Spleen (tissue), 11 donors: ENCODE data around the gene HMGN4. TPM values are rescaled to one million over a fixed set of nuclear protein-coding genes. Genes with fewer than 3 reads are reported as not detected.
A peak's percentile ranks its signal among the peaks of the same experiment; 100 is the strongest.
"Not testable (repeated sequence)": the region's sequence is repeated elsewhere in the genome, so short reads cannot be mapped to it uniquely, and the experiment has no call there.

Experiments
- DNase-seq: peaks from one replicate; pipeline ENCODE4 v3.0.0-alpha.2; 2020
- H3K27ac ChIP-seq, 8 donors: fragments of 200-600 bp; sonication (generic) in 7 of 8; 1 replicate in 4 of 8; 2 replicates in 4 of 8; pipeline versions ENCODE4 v1.5.0 to v1.8.0; 2016 to 2021; ENCODE audit warnings: inconsistent platforms in 4 of 8, mild to moderate bottlenecking in 4 of 8, moderate library complexity in 1 of 8
- H3K27me3 ChIP-seq, 7 donors: fragments of 200-600 bp; sonication (generic) in 6 of 7; replicated peaks in 1 of 7; 1 replicate in 4 of 7; 2 replicates in 3 of 7; pipeline versions ENCODE4 v1.5.0 to v1.8.0; 2016 to 2021; ENCODE audit warnings: inconsistent platforms in 3 of 7, mild to moderate bottlenecking in 1 of 7
- H3K36me3 ChIP-seq, 6 donors: fragments of 200-600 bp; sonication (generic) in 5 of 6; 1 replicate in 4 of 6; 2 replicates in 2 of 6; pipeline versions ENCODE4 v1.5.0 to v1.8.0; 2016 to 2021; ENCODE audit warnings: inconsistent platforms in 2 of 6
- H3K4me1 ChIP-seq, 6 donors: fragments of 200-600 bp; sonication (generic) in 5 of 6; 1 replicate in 3 of 6; 2 replicates in 3 of 6; pipeline versions ENCODE4 v1.5.0 to v1.8.0; 2016 to 2021; ENCODE audit warnings: inconsistent platforms in 3 of 6
- H3K4me3 ChIP-seq, 8 donors: fragments of 200-600 bp; sonication (generic) in 7 of 8; 1 replicate in 4 of 8; 2 replicates in 4 of 8; pipeline versions ENCODE4 v1.5.0 to v1.8.0; 2016 to 2021; ENCODE audit warnings: inconsistent platforms in 4 of 8, mild to moderate bottlenecking in 4 of 8, moderate library complexity in 2 of 8
- H3K9me3 ChIP-seq, 8 donors: fragments of 200-600 bp; sonication (generic) in 7 of 8; 1 replicate in 4 of 8; 2 replicates in 4 of 8; pipeline versions ENCODE4 v1.5.0 to v1.8.0; 2016 to 2021; ENCODE audit warnings: inconsistent platforms in 4 of 8
- POLR2A ChIP-seq, 3 donors: fragments of 450-650 bp; IDR thresholded peaks; one replicate each; pipeline ENCODE4 v1.5.1; 2017; ENCODE audit warnings: antibody characterized with exemption in 3 of 3, mild to moderate bottlenecking in 1 of 3
- POLR2AphosphoS5 ChIP-seq, 3 donors: sonication (generic); formaldehyde crosslinking; IDR thresholded peaks; one replicate each; pipeline ENCODE4 v1.5.1; 2017; ENCODE audit warnings: antibody characterized with exemption in 3 of 3
- WGBS, 5 donors: extraction: QIAGEN DNeasy Blood & Tissue Kit in 3 of 5; methylation state at CpG; one replicate each; pipeline versions ENCODE4 v1.1.5 to v1.1.7; 2013 to 2018; 5-methylcytosine and 5-hydroxymethylcytosine counted together
- intact Hi-C: fragments of 100-400 bp; cut with DNase I; formaldehyde crosslinking; loops from one replicate; pipeline ENCODE4 v1.15.0; 2023; ENCODE audit warnings: low total_unique reads
- polyA plus RNA-seq, 3 donors: library from polyadenylated mRNA; stranded (reverse); fragments of 200-250 nt; gene quantifications; one replicate each; pipeline ENCODE4 v1.2.1, GENCODE V29; 2013
- total RNA-seq, 7 donors: library from RNA; depleted of rRNA in 3 of 7; stranded (reverse); fragments of >200 nt in 3 of 7; fragmentation: NEBNext Ultra II Directional in 4 of 7; extraction: Animal tissue kit (Norgen Biotek cat#: 25700) in 4 of 7; gene quantifications; one replicate each; pipeline versions ENCODE4 v1.1.0 to v1.2.1, GENCODE V29; 2016 to 2021
- TF ChIP-seq, protein P1 (sequence below), 11 experiments: fragments of 200-600 bp in 7 of 11; fragments of 450-650 bp in 4 of 11; sonication (generic) in 4 of 11; IDR thresholded peaks in 8 of 11; conservative IDR thresholded peaks in 3 of 11; 1 replicate in 7 of 11; 2 replicates in 4 of 11; pipeline versions ENCODE4 v1.4.0 to v1.8.0; 2016 to 2021; ENCODE audit warnings: antibody characterized with exemption in 11 of 11, inconsistent platforms in 4 of 11, mild to moderate bottlenecking in 1 of 11
- donor health status: healthy with polysubstance abuse.
- donor health status: DM: no; HTN: no; CAD: no; lungs with moderate emphysema.
- donor health status: DM: no; HTN: no; CAD: no.
- donor health status: Bipolar disorder and iron deficiency.
- donor health status: healthy.
- donor health status: DM: no; HTN: no; CAD: no.
- donor health status: DM: yes; HTN: yes; CAD: no.

The HMGN4 gene
- total and polyA plus RNA-seq, 10 donors = 33.3 to 68.4 (median 52.9) TPM

DNA sequence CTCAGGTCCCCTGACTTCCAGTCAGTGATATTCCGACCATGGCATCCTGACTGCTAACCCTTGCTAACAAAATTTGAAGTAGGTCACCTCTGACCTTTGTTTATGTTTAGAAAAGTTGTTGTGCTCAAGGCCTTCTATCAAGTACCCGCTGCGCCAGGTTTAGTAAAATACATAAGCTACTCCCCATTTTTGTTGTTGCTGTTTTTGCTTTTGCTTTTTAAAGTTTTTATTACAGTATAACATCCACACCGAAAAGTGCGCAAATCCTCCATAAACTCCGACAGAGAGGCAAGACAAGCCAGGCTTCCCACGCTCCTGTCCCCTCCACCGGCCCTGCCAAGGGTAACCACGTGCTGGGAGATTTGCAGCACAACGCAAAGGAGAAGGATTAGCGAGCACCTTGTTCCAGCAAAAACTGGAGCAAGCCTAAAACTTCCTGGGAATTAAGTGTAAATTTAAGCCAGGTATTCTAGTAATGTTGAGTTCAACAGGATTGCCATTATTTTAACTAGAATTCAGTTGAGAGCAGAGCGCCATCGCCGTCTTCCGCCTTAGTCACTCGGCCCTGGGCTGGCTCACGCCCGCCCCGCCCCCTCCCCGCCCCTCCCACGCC, 17.8 kb upstream of the HMGN4 start:
- peak overlapping the region; percentile 78 to 100 (median 97) for H3K27ac ChIP-seq
- DNase-seq = no peak
- H3K4me3 ChIP-seq = peak overlapping the region in 6 of 8 donors; percentile 36 to 72 (median 54)

DNA sequence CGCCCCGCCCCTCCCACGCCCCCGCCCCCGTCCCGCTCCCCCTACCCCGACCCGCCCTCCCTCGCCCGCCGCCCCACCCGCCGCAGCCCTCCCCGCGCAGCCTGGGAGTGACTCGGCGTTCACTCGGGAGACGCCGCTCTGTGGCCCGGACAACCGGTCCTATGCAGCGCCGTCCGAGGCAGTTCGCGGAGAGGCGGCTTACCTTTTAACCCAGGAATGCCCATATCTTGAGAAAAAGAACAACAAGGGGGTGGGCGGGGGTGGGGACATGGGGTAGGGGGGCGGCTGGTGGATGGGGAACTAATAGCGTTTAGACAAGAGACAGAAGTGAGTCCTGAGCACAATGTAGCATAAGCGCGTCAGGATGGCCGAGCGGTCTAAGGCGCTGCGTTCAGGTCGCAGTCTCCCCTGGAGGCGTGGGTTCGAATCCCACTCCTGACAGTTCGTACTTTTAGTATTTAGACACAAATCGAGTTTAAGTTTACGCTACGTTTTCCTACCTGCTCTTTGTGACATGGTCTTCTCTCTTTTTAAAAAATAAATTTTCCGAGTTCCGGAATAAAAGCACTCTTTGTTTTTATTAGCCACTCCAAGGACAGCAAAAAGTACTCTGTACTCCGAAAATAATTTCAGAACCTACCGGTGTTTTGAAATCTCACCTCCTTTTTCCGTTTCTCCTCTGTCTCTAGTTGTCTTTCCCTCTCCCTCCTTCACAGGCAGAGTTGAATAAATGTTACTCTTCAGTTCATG, 17.1 kb upstream of the HMGN4 start:
- no peaks in the 10 kb centered on the region for H3K9me3 ChIP-seq
- intact Hi-C loops = no loop called here
- peaks cover 4 to 51% (median 29%) of the 10 kb centered on the region in 6 donors for H3K4me1 ChIP-seq
- H3K36me3 ChIP-seq = no peaks in the 10 kb centered on the region
- 0 to 1% (median 0%) methylated on average over 33 to 45 of the region's 49 CpGs for WGBS, 5 donors
- peak overlapping the region; percentile 91 to 100 (median 97) for H3K27ac ChIP-seq
- H3K4me3 ChIP-seq = peak overlapping the region; percentile 24 to 72 (median 47)
- DNase-seq = peak; percentile 97
- H3K27me3 ChIP-seq = no peaks in the 10 kb centered on the region
- TF ChIP-seq POLR2A (IDR thresholded peaks at IDR 0.05) = no peak
- TF ChIP-seq, protein P1, sequence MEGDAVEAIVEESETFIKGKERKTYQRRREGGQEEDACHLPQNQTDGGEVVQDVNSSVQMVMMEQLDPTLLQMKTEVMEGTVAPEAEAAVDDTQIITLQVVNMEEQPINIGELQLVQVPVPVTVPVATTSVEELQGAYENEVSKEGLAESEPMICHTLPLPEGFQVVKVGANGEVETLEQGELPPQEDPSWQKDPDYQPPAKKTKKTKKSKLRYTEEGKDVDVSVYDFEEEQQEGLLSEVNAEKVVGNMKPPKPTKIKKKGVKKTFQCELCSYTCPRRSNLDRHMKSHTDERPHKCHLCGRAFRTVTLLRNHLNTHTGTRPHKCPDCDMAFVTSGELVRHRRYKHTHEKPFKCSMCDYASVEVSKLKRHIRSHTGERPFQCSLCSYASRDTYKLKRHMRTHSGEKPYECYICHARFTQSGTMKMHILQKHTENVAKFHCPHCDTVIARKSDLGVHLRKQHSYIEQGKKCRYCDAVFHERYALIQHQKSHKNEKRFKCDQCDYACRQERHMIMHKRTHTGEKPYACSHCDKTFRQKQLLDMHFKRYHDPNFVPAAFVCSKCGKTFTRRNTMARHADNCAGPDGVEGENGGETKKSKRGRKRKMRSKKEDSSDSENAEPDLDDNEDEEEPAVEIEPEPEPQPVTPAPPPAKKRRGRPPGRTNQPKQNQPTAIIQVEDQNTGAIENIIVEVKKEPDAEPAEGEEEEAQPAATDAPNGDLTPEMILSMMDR (IDR thresholded peaks at IDR 0.05 in 8 of 11, conservative IDR thresholded peaks at IDR 0.05 in 3 of 11) = no peak
- TF ChIP-seq POLR2AphosphoS5 (IDR thresholded peaks at IDR 0.05) = peak; percentile 92 to 96 (median 94)

More for the DNA sequence above, 17.8 kb upstream of the HMGN4 start:
- H3K9me3 ChIP-seq = no peaks in the 10 kb centered on the region
- intact Hi-C loops = no loop called here
- peaks cover 4 to 50% (median 29%) of the 10 kb centered on the region in 6 donors for H3K4me1 ChIP-seq
- H3K27me3 ChIP-seq = no peaks in the 10 kb centered on the region
- H3K36me3 ChIP-seq = no peaks in the 10 kb centered on the region
- WGBS, 5 donors = 19 to 29% (median 21%) methylated on average over 17 to 21 of the region's 21 CpGs
- TF ChIP-seq, protein P1 (IDR thresholded peaks at IDR 0.05 in 8 of 11, conservative IDR thresholded peaks at IDR 0.05 in 3 of 11) = no peak
- no peak for TF ChIP-seq POLR2A (IDR thresholded peaks at IDR 0.05)

DNA sequence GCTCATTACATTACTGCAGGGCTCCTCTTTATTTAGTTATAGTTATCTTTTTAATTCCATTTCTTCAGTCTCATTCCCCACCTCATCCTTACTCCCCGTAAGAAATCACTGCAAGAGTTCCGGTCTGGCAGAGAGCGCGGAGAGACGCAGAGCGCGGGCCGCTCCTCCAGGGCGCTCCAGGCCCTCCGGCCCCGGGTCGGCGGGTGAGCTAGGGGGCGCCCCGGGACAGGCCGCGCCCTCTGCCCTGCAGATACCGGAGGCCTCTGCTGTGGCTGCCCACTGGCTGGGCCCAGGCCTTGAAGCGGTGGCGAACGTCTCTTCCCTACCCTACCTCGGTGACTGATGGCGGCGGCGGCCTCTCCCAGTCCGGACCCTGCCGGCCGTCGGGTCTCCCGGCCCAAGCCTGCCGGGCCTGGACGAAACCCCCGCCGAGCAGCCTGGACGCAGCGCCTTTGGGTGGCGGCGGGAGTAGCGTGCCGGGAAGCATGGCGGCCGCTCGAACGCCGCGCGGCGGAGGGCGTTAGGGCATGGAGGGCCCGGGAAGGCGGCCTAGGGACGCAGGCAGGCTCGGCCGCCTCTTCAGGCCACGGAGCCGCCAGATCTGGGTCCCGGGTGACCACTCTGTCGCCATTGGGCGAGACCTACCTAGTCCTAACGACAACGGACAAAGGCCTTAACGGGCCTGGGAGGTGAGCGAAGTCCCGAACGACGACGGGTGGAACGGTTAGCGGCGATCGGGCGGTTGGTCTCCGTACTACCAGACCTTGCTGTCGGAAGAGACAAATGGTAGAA, 16.4 kb upstream of the HMGN4 start:
- H3K36me3 ChIP-seq = no peaks in the 10 kb centered on the region
- no peaks in the 10 kb centered on the region for H3K27me3 ChIP-seq
- H3K9me3 ChIP-seq = no peaks in the 10 kb centered on the region
- H3K4me3 ChIP-seq = peak overlapping the region; percentile 24 to 72 (median 47)
- TF ChIP-seq, protein P1 (IDR thresholded peaks at IDR 0.05 in 8 of 11, conservative IDR thresholded peaks at IDR 0.05 in 3 of 11) = peak; percentile 9 to 74 (median 49)
- TF ChIP-seq POLR2A (IDR thresholded peaks at IDR 0.05) (peak in 2 of 3 donors; percentile 46 to 54), POLR2AphosphoS5 (IDR thresholded peaks at IDR 0.05) (peak; percentile 61 to 85 (median 82))
- WGBS, 5 donors = 3 to 16% (median 5%) methylated on average over 19 to 74 of the region's 74 CpGs
- peak overlapping the region; percentile 91 to 100 (median 97) for H3K27ac ChIP-seq
- intact Hi-C loops = no loop called here
- peaks cover 4 to 51% (median 29%) of the 10 kb centered on the region in 6 donors for H3K4me1 ChIP-seq
- DNase-seq = peak; percentile 97

DNA sequence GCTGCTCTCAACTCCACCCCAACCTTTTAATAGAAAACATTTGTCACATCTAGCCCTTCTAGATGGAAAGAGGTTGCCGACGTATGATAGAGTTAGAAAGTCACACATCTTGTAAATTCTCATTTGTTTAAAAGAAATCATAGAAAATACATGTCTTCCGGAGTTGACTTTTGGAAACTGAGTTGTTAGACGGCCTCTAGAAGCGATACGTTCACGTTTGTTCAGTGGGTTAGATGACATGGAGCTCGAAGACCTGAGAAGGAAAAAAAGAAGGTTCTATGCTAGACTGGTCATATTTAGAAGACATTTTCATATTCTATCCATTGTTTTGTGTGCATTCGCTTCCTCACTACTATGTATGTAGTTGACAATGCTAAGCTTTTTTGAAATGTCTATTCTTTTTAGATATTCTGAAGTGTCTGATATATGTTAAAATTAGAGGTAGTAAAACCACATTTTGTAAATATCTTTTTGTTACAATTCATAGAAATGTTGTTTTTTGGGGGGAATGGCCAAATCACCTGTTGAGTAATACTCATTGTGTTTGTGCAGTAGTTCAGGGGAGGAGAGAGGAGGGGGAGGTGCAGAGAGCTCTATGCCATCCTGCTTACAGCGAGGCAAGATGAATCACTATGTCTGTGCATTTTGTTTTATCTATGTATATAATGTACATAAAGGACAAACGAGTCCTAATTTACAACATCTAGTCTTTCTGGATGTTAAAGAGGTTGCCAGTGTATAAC, 15.5 kb upstream of the HMGN4 start:
- peaks cover 4 to 51% (median 29%) of the 10 kb centered on the region in 6 donors for H3K4me1 ChIP-seq
- peak overlapping the region; percentile 91 to 100 (median 97) for H3K27ac ChIP-seq
- H3K27me3 ChIP-seq, DNase-seq, intact Hi-C loops, H3K36me3 ChIP-seq, H3K9me3 ChIP-seq: not testable (repeated sequence)
- WGBS, 5 donors = 71 to 77% (median 74%) methylated on average over 11 of the region's 11 CpGs
- peak overlapping the region in 7 of 8 donors; percentile 8 to 72 (median 52) for H3K4me3 ChIP-seq

DNA sequence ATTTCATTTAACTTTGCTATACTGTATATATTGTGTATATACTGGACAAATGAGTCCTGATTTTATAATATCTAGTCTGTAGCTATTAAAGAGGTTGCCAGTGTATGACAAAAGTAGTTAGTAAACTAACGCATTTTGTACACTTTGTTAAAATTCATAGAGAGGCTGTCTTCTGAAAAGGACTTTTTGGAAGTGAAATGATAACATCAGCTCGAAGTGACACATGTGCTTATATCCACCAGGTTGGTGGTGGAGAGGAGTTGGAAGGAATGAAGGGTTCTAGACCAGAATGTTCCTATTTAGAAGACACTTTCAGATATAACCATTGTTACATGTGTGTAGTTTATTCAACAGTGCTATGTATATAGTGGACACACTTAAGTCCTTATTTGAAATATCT, 13.9 kb upstream of the HMGN4 start:
- H3K27me3 ChIP-seq, DNase-seq, intact Hi-C loops, H3K9me3 ChIP-seq, H3K4me3 ChIP-seq, H3K36me3 ChIP-seq: not testable (repeated sequence)
- Histone ChIP-seq H3K4me1 (peaks cover 4 to 51% (median 29%) of the 10 kb centered on the region in 6 donors), H3K27ac (peak overlapping the region in 2 of 8 donors; percentile 33 to 40)
- WGBS, 5 donors = 92 to 96% (median 95%) methylated on average over 2 of the region's 2 CpGs
